ENCODE results near the gene C20orf204. TPM values are rescaled to one million over a fixed set of nuclear protein-coding genes. Genes with fewer than 3 reads are reported as not detected.

The C20orf204 gene
- total and polyA plus RNA-seq, 2 experiments from 2014 or later = 0.14 to 0.32 TPM

DNA sequence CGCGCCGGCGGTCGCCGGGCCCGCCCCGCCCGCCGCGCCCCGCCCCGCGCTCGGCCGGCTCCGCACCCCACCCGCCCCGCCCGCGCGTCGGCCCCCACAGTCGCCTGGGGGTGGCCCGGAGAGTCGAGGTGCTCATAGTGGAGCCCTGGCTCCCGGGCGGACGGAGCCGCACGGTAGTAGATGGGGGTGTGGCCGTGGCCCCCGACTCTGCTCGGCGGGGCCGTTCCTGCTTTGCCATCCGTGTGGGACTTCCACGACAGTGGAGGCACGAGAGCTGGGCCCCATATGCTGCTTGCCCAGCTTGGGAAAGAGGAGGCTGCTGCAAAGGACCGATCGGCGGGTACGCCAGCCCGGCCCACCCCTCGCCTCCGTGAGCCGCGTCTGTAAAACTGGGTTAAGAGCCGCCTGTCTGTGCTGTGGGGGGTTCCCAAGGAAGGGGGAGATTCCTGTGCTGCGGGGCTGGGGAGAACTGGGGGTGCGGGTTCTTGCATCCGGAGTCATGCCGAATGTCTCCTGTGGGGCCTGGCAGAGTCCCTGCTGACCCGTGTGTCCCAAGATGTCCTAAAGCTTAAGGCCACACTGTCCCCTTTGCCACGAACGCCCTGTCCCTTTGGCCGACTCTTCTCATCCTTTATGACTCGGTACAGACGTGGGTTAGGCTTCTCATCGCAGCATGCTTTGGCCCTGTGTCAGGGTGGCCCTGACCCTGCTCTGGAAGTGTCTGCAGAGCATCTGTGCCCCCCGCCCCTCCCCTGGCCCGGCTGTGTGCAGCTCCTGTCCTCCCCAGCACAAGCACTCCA, 44.2 kb downstream of the C20orf204 start, which contains the start of gene OPRL1:
TSS of gene OPRL1 (plus strand) at position 70 of the 800 bp plus-strand sequence. CDS start 12,639 bp downstream, outside the sequence.
- peak within 1 kb of the TSS; percentile 68 for H3K4me2 ChIP-seq (ENCODE audit: unreplicated experiment)
- H3F3A ChIP-seq (ENCODE audit: insufficient read depth) = no peaks in the 10 kb centered on the region
- TF ChIP-seq EZH2 (IDR thresholded peaks at IDR 0.05; ENCODE audit: insufficient read depth, poor library complexity, severe bottlenecking) (no peak), EZH2phosphoT487 (IDR thresholded peaks at IDR 0.05; ENCODE audit: insufficient read depth, low read depth) (no peak)
- peaks cover 10% of the 10 kb centered on the region for H3K4me1 ChIP-seq (ENCODE audit: insufficient read depth)
- 8 to 10% methylated on average over 26 to 39 of the region's 62 CpGs for WGBS, 2 experiments (ENCODE audit: low coverage in 1 of 2, low lambda C conversion rate in 2 of 2, missing lambda C conversion rate in 2 of 2)
- no peaks in the 10 kb centered on the region for H3K79me2 ChIP-seq (ENCODE audit: insufficient read depth)
- no peaks in the 10 kb centered on the region for H3K9me2 ChIP-seq (ENCODE audit: insufficient read depth)
- H2AFZ ChIP-seq = peak within 1 kb of the TSS; percentile 70
- no peaks in the 10 kb centered on the region for H3K9me3 ChIP-seq (ENCODE audit: low read depth)
- no peaks in the 10 kb centered on the region for H4K20me1 ChIP-seq (ENCODE audit: insufficient read depth)
- DNase-seq = peak; percentile 36
- H3K9ac ChIP-seq = peak within 1 kb of the TSS; percentile 73
- H3K4me3 ChIP-seq = peak within 1 kb of the TSS; percentile 78
- no peak within 1 kb of the TSS for H3K27ac ChIP-seq
- no peaks in the 10 kb centered on the region; the same call in 1 of the 2 replicates for H3K27me3 ChIP-seq (replicated peaks; ENCODE audit: insufficient read depth)
- no peaks in the 10 kb centered on the region for H3K36me3 ChIP-seq (ENCODE audit: low read depth)
- in situ Hi-C loops (cut with MboI) = no loop called here

DNA sequence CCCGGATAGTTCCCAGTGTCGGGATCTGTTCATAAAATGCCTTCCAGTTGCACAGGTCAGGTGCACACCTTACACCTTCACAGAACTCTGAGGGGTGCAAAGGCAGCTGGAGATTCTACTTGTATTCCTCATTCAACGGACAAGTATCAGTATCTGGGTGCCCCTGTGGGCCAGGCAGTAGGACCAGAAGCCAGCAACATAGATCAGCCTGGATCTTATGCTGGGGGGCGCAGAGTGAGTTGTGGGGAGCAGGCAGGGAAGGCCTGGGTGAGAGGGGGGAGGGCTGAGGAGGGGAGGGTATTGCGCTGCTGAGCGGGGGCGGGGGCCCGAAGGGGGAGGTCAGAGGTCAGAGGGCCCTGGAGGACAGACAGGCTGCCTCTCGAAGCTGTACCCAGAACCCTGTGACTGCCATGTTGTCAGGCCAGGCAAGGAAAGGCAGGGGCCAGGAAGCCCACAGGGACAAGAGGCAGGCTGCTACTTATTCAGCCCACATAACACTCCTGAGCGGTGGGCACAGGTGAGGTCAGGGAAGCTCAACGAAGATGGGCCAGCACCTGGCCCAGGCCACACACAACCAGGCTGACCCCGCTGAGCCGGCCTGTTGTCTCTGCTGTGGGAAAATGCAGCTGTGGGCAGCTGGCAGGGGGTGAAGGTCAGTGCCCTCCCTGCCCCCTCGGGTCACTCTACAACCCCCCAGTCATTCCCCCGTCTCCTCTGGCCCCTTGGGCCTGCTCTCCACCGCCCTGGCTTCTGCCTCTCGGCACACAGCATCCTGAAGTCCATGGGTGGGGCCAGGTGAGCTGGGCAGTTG, 45.0 kb downstream of the C20orf204 start:
- DNase-seq = no peak
- H3K4me2 ChIP-seq (ENCODE audit: unreplicated experiment) = no peak overlapping the region
- no peak overlapping the region for H3K27ac ChIP-seq
- TF ChIP-seq EZH2 (IDR thresholded peaks at IDR 0.05; ENCODE audit: insufficient read depth, poor library complexity, severe bottlenecking) (no peak), EZH2phosphoT487 (IDR thresholded peaks at IDR 0.05; ENCODE audit: insufficient read depth, low read depth) (no peak)
- peak overlapping the region; percentile 60; the same call in 1 of the 2 replicates for H3K4me3 ChIP-seq
- H3K79me2 ChIP-seq (ENCODE audit: insufficient read depth) = no peaks in the 10 kb centered on the region
- H3K27me3 ChIP-seq (replicated peaks; ENCODE audit: insufficient read depth) = no peaks in the 10 kb centered on the region; the same call in 1 of the 2 replicates
- no peaks in the 10 kb centered on the region for H3K9me3 ChIP-seq (ENCODE audit: low read depth)
- no peak overlapping the region for H2AFZ ChIP-seq
- no peak overlapping the region for H3K9ac ChIP-seq
- H3F3A ChIP-seq (ENCODE audit: insufficient read depth) = no peaks in the 10 kb centered on the region
- H3K9me2 ChIP-seq (ENCODE audit: insufficient read depth) = no peaks in the 10 kb centered on the region
- in situ Hi-C loops (cut with MboI) = no loop called here
- no peaks in the 10 kb centered on the region for H3K36me3 ChIP-seq (ENCODE audit: low read depth)
- no peaks in the 10 kb centered on the region for H4K20me1 ChIP-seq (ENCODE audit: insufficient read depth)
- peaks cover 10% of the 10 kb centered on the region for H3K4me1 ChIP-seq (ENCODE audit: insufficient read depth)
- WGBS, 2 experiments (ENCODE audit: low coverage in 1 of 2, low lambda C conversion rate in 2 of 2, missing lambda C conversion rate in 2 of 2) = 81 to 83% methylated on average over 14 of the region's 17 CpGs

DNA sequence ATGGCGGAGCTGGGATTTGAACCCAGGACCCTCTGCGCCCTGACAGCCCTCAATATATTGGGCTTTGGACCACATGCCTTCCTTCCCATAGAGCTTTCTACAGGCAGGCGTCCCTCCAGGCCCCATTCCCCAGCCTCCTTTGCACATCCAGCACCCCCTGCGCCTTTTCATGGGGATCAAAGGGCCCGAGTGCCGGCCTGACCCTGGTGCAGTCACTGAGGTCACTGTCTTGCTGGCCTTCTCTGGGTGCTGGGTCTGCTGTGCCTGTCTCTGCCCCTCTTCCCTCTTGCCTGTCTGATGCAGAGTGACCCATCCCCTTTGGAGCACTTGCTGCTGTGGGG, 45.6 kb downstream of the C20orf204 start:
- Histone ChIP-seq H3K36me3 (ENCODE audit: low read depth) (no peaks in the 10 kb centered on the region), H3K27me3 (replicated peaks; ENCODE audit: insufficient read depth) (peaks cover 4% of the 10 kb centered on the region; the same call in 1 of the 2 replicates), H3K4me3 (no peak overlapping the region), H3K27ac (no peak overlapping the region), H4K20me1 (ENCODE audit: insufficient read depth) (no peaks in the 10 kb centered on the region), H3K9me3 (ENCODE audit: low read depth) (no peaks in the 10 kb centered on the region), H2AFZ (no peak overlapping the region), H3F3A (ENCODE audit: insufficient read depth) (no peaks in the 10 kb centered on the region), H3K4me1 (ENCODE audit: insufficient read depth) (peaks cover 10% of the 10 kb centered on the region), H3K9me2 (ENCODE audit: insufficient read depth) (no peaks in the 10 kb centered on the region), H3K79me2 (ENCODE audit: insufficient read depth) (no peaks in the 10 kb centered on the region), H3K9ac (no peak overlapping the region), H3K4me2 (ENCODE audit: unreplicated experiment) (no peak overlapping the region)
- in situ Hi-C loops (cut with MboI) = no loop called here
- no peak for DNase-seq
- TF ChIP-seq EZH2 (IDR thresholded peaks at IDR 0.05; ENCODE audit: insufficient read depth, poor library complexity, severe bottlenecking) (no peak), EZH2phosphoT487 (IDR thresholded peaks at IDR 0.05; ENCODE audit: insufficient read depth, low read depth) (no peak)
- 76 to 80% methylated on average over 6 of the region's 6 CpGs for WGBS, 2 experiments (ENCODE audit: low coverage in 1 of 2, low lambda C conversion rate in 2 of 2, missing lambda C conversion rate in 2 of 2)

DNA sequence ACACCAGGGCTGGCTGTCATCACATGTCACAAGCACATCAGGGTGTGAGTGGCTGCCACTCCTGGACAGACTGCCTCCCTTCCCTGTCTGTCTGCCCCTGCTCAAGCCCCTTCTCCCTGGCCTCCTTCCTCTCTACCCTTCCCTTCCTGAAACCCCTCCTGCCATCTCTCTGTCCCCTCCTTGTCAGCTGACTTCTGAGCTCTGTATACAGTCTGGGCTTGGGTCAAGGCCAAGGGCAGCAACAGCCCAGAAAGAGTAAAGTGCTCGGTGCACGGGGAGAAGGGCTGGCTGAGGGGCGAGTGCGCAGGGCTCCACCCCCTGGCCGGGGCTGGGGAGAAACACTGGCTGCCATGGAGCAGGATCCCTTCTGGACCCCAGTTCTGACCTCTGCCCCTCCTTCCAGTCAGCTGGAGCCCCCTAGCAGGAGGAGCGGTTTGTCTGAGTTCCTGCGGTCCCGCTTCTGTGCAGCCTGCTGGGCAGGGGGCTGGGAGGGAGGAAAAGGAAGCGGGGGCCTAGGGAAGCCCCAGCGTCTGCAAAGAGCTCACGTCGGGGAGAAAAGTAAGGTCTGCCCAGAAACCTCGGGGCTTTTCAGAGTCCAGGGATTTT, 46.2 kb downstream of the C20orf204 start:
- H3K9me3 ChIP-seq (ENCODE audit: low read depth) = no peaks in the 10 kb centered on the region
- no peaks in the 10 kb centered on the region for H3K79me2 ChIP-seq (ENCODE audit: insufficient read depth)
- no peak overlapping the region for H3K27ac ChIP-seq
- H3K4me1 ChIP-seq (ENCODE audit: insufficient read depth) = peaks cover 10% of the 10 kb centered on the region
- no peaks in the 10 kb centered on the region for H3K36me3 ChIP-seq (ENCODE audit: low read depth)
- in situ Hi-C loops (cut with MboI) = no loop called here
- H3K4me2 ChIP-seq (ENCODE audit: unreplicated experiment) = no peak overlapping the region
- DNase-seq = no peak
- H3K9ac ChIP-seq = no peak overlapping the region
- H4K20me1 ChIP-seq (ENCODE audit: insufficient read depth) = no peaks in the 10 kb centered on the region
- no peak overlapping the region for H2AFZ ChIP-seq
- H3K9me2 ChIP-seq (ENCODE audit: insufficient read depth) = no peaks in the 10 kb centered on the region
- no peak overlapping the region for H3K4me3 ChIP-seq
- peaks cover 4% of the 10 kb centered on the region; the same call in 1 of the 2 replicates for H3K27me3 ChIP-seq (replicated peaks; ENCODE audit: insufficient read depth)
- WGBS, 2 experiments (ENCODE audit: low coverage in 1 of 2, low lambda C conversion rate in 2 of 2, missing lambda C conversion rate in 2 of 2) = 12 to 34% methylated on average over 10 to 13 of the region's 13 CpGs
- H3F3A ChIP-seq (ENCODE audit: insufficient read depth) = no peaks in the 10 kb centered on the region
- no peak for TF ChIP-seq EZH2 (IDR thresholded peaks at IDR 0.05; ENCODE audit: insufficient read depth, poor library complexity, severe bottlenecking)
